SK-N-SH (cell line): Measurements from ENCODE around the gene KIF6. TPM values are rescaled to one million over a fixed set of nuclear protein-coding genes. Genes with fewer than 3 reads are reported as not detected.

Source experiments
- CTCF ChIA-PET: fragments of 300-600, 350-600 bp; formaldehyde crosslinking; extraction: SDS; loops from one replicate; lab custom pipeline; 2021; lab: Yijun Ruan, JAX
- POLR2A ChIA-PET: fragments of 350-600 bp; sonication (Branson Sonifier 250); formaldehyde crosslinking; extraction: SDS; loops from one replicate; lab custom pipeline; 2020; ENCODE audit warnings: antibody characterized with exemption, inconsistent platforms; lab: Yijun Ruan, JAX
- DNase-seq: peaks from one replicate; pipeline ENCODE4 v3.0.0; 2012
- H2AFZ ChIP-seq: fragments of 200-600 bp; sonication (generic); 2 replicates; pipeline ENCODE4 v1.8.1; 2016; ENCODE audit warnings: antibody characterized with exemption, mild to moderate bottlenecking, low read depth
- H3F3A ChIP-seq: fragments of 200-600 bp; sonication (generic); replicated peaks from 2 replicates; pipeline ENCODE3; 2016; ENCODE audit warnings: antibody characterized with exemption, mild to moderate bottlenecking; ENCODE audit not compliant: insufficient read depth
- H3K27ac ChIP-seq, 2 experiments: fragments of 200-500 bp in 1 of 2; fragments of 200-600 bp in 1 of 2; sonication (Bioruptor generic) in 1 of 2; sonication (generic), shearing (Covaris generic) in 1 of 2; 2 replicates each; pipeline versions ENCODE4 v1.5.1 to v1.6.1; 2014 to 2016; ENCODE audit warnings: low read depth in 2 of 2, inconsistent platforms in 1 of 2, low read length in 1 of 2, mild to moderate bottlenecking in 1 of 2, mixed read lengths in 1 of 2
- H3K27me3 ChIP-seq: fragments of 200-600 bp; sonication (generic), shearing (Covaris generic); 2 replicates; pipeline ENCODE4 v1.6.1; 2016; ENCODE audit warnings: mixed run types; ENCODE audit not compliant: insufficient read depth
- H3K36me3 ChIP-seq, 2 experiments: fragments of 200-500 bp in 1 of 2; fragments of 200-600 bp in 1 of 2; sonication (Bioruptor generic) in 1 of 2; sonication (generic) in 1 of 2; replicated peaks in 1 of 2; 2 replicates each; pipeline versions ENCODE3 to v1.5.1; 2014 to 2016; ENCODE audit warnings: low read length in 1 of 2, mild to moderate bottlenecking in 1 of 2; ENCODE audit not compliant: insufficient read depth in 2 of 2, control insufficient read depth in 1 of 2
- H3K4me1 ChIP-seq, 2 experiments: fragments of 200-500 bp in 1 of 2; fragments of 200-600 bp in 1 of 2; sonication (Bioruptor generic) in 1 of 2; sonication (generic), shearing (Covaris generic) in 1 of 2; 2 replicates each; pipeline versions ENCODE4 v1.5.1 to v1.6.1; 2014 to 2016; ENCODE audit warnings: low read depth in 1 of 2, low read length in 1 of 2, mixed run types in 1 of 2; ENCODE audit not compliant: insufficient read depth in 2 of 2, control insufficient read depth in 1 of 2
- H3K4me2 ChIP-seq: fragments of 200-600 bp; sonication (generic), shearing (Covaris generic); 2 replicates; pipeline ENCODE4 v1.6.1; 2017; ENCODE audit warnings: mixed run types
- H3K4me3 ChIP-seq, 2 experiments: fragments of 200-500 bp in 1 of 2; fragments of 200-600 bp in 1 of 2; sonication (Bioruptor generic) in 1 of 2; sonication (generic), shearing (Covaris generic) in 1 of 2; 2 replicates each; pipeline versions ENCODE4 v1.5.1 to v1.8.1; 2014 to 2016; ENCODE audit warnings: low read depth in 2 of 2, inconsistent platforms in 1 of 2, low read length in 1 of 2, mild to moderate bottlenecking in 1 of 2, mixed read lengths in 1 of 2, moderate library complexity in 1 of 2
- H3K79me2 ChIP-seq: fragments of 200-600 bp; sonication (generic); 2 replicates; pipeline ENCODE4 v1.8.1; 2017; ENCODE audit warnings: mild to moderate bottlenecking; ENCODE audit not compliant: insufficient read depth
- H3K9ac ChIP-seq: fragments of 200-600 bp; sonication (generic); 2 replicates; pipeline ENCODE4 v1.6.1; 2017; ENCODE audit warnings: mixed run types
- H3K9me2 ChIP-seq: fragments of 200-600 bp; sonication (generic); 2 replicates; pipeline ENCODE4 v1.6.1; 2017; ENCODE audit warnings: mixed run types
- H3K9me3 ChIP-seq: fragments of 200-600 bp; sonication (generic); 2 replicates; pipeline ENCODE4 v1.6.1; 2017; ENCODE audit warnings: mixed run types, mild to moderate bottlenecking, moderate library complexity
- H4K20me1 ChIP-seq: fragments of 200-600 bp; sonication (generic); 2 replicates; pipeline ENCODE4 v1.6.1; 2017; ENCODE audit warnings: mild to moderate bottlenecking, mixed run types; ENCODE audit not compliant: insufficient read depth
- CHD2 ChIP-seq: fragments of 150-350 bp; IDR thresholded peaks from 2 replicates; pipeline ENCODE4 v1.6.1; 2018; ENCODE audit warnings: low read length; ENCODE audit not compliant: partially characterized antibody
- ELF1 ChIP-seq: IDR thresholded peaks from 2 replicates; pipeline ENCODE4 v1.4.0; 2012
- FOXJ3 ChIP-seq: sonication (generic); formaldehyde crosslinking; IDR thresholded peaks from 2 replicates; pipeline ENCODE4 v1.5.1; 2020; ENCODE audit warnings: mild to moderate bottlenecking, missing genetic modification reagents
- GATA2 ChIP-seq: sonication (generic); formaldehyde crosslinking; IDR thresholded peaks from 2 replicates; pipeline ENCODE4 v1.5.0; 2020; ENCODE audit warnings: mild to moderate bottlenecking, missing genetic modification reagents
- JUND ChIP-seq: IDR thresholded peaks from 2 replicates; pipeline ENCODE4 v1.4.0; 2012
- NRF1 ChIP-seq: IDR thresholded peaks from 2 replicates; pipeline ENCODE4 v1.6.1; 2012; ENCODE audit warnings: low read depth, mild to moderate bottlenecking, low read length
- RAD21 ChIP-seq: IDR thresholded peaks from 2 replicates; pipeline ENCODE4 v1.6.1; 2012; ENCODE audit warnings: mild to moderate bottlenecking, low read length
- RCOR1 ChIP-seq: fragments of 150-350 bp; IDR thresholded peaks from 2 replicates; pipeline ENCODE4 v1.6.1; 2017; ENCODE audit warnings: antibody characterized with exemption, low read length
- RFX5 ChIP-seq: IDR thresholded peaks from 2 replicates; pipeline ENCODE4 v1.6.1; 2012; ENCODE audit warnings: mild to moderate bottlenecking, improper control_type of control experiment, low read length
- RXRA ChIP-seq: IDR thresholded peaks from 2 replicates; pipeline ENCODE4 v1.4.0; 2012; ENCODE audit warnings: low read depth, mild to moderate bottlenecking, borderline replicate concordance
- SMC3 ChIP-seq: IDR thresholded peaks from 2 replicates; pipeline ENCODE4 v1.6.1; 2012; ENCODE audit warnings: low read depth, low read length, improper control_type of control experiment
- TAF1 ChIP-seq: IDR thresholded peaks from 2 replicates; pipeline ENCODE4 v1.6.1; 2012; ENCODE audit warnings: low read depth, mild to moderate bottlenecking, low read length, moderate library complexity, borderline replicate concordance
- TCF12 ChIP-seq: IDR thresholded peaks from 2 replicates; pipeline ENCODE4 v1.4.0; 2012
- TEAD4 ChIP-seq: IDR thresholded peaks from 2 replicates; pipeline ENCODE4 v1.4.0; 2012; ENCODE audit warnings: mild to moderate bottlenecking, borderline replicate concordance; ENCODE audit not compliant: insufficient read depth
- YY1 ChIP-seq: IDR thresholded peaks from 2 replicates; pipeline ENCODE4 v1.4.0; 2012; ENCODE audit warnings: low read depth, mild to moderate bottlenecking
- polyA plus RNA-seq, 3 experiments: library from polyadenylated mRNA; depleted of rRNA; stranded (reverse); fragments of >200 nt; gene quantifications; 2 replicates each; pipeline ENCODE4 v1.2.3, GENCODE V29; 2012
- TF ChIP-seq, protein P1 (sequence below): IDR thresholded peaks from 2 replicates; pipeline ENCODE4 v1.4.0; 2012; ENCODE audit warnings: low read depth, borderline replicate concordance
- TF ChIP-seq, protein P2 (sequence below): IDR thresholded peaks from 2 replicates; pipeline ENCODE4 v1.6.1; 2012; ENCODE audit warnings: mild to moderate bottlenecking, low read depth, low read length, moderate library complexity
- TF ChIP-seq, protein P3 (sequence below): fragments of 150-350 bp; IDR thresholded peaks from 2 replicates; pipeline ENCODE4 v1.6.1; 2017; ENCODE audit warnings: antibody characterized with exemption, low read length, low read depth, borderline replicate concordance
- TF ChIP-seq, protein P4 (sequence below): fragments of 200-600 bp; sonication (generic); IDR thresholded peaks from 2 replicates; pipeline ENCODE4 v1.6.1; 2017; ENCODE audit warnings: antibody characterized with exemption, mild to moderate bottlenecking, moderate library complexity
- TF ChIP-seq, protein P5 (sequence below): fragments of 150-350 bp; IDR thresholded peaks from 2 replicates; pipeline ENCODE4 v1.6.1; 2016; ENCODE audit warnings: mild to moderate bottlenecking, low read depth, low read length

The KIF6 gene
- polyA plus RNA-seq, 1 of the 3 experiments (the other 2 are of a cell fraction): 0.13 TPM

DNA sequence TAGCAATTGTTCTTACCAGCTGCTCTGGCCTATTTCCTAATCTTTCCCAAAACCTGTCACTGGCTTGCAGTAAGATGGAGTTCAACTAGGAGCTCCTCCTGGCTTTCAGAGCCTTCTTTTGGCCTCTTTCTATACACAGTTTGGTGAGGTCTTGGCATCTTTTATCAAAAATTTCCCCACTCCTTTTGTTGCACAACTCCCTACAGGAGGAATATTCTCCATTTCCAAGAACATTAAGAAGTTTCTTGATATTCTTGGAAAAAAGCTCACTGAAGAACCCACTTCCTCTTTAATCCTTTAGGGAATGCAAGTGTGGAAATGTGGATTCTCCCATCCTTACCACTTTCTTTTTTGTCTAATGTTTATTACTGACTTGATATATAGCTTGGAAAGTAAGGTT lies 231.4 kb downstream of the KIF6 start:
- CTCF ChIA-PET: no interaction called here
- Histone ChIP-seq H3K4me1 (no peaks in the 10 kb centered on the region), H3K9ac (no peak overlapping the region), H3K4me2 (no peak overlapping the region), H3K9me3 (no peaks in the 10 kb centered on the region), H2AFZ (no peak overlapping the region), H3F3A (no peaks in the 10 kb centered on the region), H3K9me2 (no peaks in the 10 kb centered on the region), H4K20me1 (no peaks in the 10 kb centered on the region), H3K27ac (no peak overlapping the region), H3K79me2 (no peaks in the 10 kb centered on the region), H3K4me3 (no peak overlapping the region), H3K36me3 (no peaks in the 10 kb centered on the region), H3K27me3 (no peaks in the 10 kb centered on the region)
- POLR2A ChIA-PET: no interaction called here
- TF ChIP-seq TCF12 (no peak), RXRA (no peak), FOXJ3 (CRISPR knock-in tag) (no peak), GATA2 (no peak), TAF1 (no peak), ELF1 (no peak)
- TF ChIP-seq, protein P1, sequence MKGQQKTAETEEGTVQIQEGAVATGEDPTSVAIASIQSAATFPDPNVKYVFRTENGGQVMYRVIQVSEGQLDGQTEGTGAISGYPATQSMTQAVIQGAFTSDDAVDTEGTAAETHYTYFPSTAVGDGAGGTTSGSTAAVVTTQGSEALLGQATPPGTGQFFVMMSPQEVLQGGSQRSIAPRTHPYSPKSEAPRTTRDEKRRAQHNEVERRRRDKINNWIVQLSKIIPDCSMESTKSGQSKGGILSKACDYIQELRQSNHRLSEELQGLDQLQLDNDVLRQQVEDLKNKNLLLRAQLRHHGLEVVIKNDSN: no peak
- TF ChIP-seq, protein P2, sequence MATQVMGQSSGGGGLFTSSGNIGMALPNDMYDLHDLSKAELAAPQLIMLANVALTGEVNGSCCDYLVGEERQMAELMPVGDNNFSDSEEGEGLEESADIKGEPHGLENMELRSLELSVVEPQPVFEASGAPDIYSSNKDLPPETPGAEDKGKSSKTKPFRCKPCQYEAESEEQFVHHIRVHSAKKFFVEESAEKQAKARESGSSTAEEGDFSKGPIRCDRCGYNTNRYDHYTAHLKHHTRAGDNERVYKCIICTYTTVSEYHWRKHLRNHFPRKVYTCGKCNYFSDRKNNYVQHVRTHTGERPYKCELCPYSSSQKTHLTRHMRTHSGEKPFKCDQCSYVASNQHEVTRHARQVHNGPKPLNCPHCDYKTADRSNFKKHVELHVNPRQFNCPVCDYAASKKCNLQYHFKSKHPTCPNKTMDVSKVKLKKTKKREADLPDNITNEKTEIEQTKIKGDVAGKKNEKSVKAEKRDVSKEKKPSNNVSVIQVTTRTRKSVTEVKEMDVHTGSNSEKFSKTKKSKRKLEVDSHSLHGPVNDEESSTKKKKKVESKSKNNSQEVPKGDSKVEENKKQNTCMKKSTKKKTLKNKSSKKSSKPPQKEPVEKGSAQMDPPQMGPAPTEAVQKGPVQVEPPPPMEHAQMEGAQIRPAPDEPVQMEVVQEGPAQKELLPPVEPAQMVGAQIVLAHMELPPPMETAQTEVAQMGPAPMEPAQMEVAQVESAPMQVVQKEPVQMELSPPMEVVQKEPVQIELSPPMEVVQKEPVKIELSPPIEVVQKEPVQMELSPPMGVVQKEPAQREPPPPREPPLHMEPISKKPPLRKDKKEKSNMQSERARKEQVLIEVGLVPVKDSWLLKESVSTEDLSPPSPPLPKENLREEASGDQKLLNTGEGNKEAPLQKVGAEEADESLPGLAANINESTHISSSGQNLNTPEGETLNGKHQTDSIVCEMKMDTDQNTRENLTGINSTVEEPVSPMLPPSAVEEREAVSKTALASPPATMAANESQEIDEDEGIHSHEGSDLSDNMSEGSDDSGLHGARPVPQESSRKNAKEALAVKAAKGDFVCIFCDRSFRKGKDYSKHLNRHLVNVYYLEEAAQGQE: no peak
- TF ChIP-seq, protein P3, sequence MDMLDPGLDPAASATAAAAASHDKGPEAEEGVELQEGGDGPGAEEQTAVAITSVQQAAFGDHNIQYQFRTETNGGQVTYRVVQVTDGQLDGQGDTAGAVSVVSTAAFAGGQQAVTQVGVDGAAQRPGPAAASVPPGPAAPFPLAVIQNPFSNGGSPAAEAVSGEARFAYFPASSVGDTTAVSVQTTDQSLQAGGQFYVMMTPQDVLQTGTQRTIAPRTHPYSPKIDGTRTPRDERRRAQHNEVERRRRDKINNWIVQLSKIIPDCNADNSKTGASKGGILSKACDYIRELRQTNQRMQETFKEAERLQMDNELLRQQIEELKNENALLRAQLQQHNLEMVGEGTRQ: no peak
- DNase-seq: no peak

DNA sequence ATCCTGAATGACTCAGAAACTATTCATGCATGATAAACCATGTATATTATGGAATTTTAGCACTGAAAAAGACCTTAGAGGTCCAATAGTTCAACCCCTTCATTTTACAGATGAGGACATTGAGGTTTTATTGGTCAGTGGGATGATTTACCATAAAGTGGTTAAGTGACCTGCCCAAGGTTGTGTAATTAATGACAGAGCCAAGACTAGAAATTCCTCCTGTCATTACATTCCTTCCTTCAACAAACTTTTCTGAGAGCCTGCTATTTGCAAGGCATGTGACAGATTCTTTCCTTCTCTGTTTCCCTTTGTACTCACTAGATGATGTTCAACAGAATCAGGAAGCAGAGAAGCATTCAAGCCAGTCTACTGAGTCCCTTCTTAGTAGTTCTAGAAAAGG lies 232.0 kb downstream of the KIF6 start:
- no peak overlapping the region for H2AFZ ChIP-seq
- ChIA-PET CTCF (no interaction called here), POLR2A (no interaction called here)
- TF ChIP-seq, protein P4, sequence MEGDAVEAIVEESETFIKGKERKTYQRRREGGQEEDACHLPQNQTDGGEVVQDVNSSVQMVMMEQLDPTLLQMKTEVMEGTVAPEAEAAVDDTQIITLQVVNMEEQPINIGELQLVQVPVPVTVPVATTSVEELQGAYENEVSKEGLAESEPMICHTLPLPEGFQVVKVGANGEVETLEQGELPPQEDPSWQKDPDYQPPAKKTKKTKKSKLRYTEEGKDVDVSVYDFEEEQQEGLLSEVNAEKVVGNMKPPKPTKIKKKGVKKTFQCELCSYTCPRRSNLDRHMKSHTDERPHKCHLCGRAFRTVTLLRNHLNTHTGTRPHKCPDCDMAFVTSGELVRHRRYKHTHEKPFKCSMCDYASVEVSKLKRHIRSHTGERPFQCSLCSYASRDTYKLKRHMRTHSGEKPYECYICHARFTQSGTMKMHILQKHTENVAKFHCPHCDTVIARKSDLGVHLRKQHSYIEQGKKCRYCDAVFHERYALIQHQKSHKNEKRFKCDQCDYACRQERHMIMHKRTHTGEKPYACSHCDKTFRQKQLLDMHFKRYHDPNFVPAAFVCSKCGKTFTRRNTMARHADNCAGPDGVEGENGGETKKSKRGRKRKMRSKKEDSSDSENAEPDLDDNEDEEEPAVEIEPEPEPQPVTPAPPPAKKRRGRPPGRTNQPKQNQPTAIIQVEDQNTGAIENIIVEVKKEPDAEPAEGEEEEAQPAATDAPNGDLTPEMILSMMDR: no peak
- TF ChIP-seq JUND: no peak
- TF ChIP-seq, protein P3: no peak
- TF ChIP-seq RFX5: no peak
- no peak for TF ChIP-seq RCOR1
- no peak for TF ChIP-seq TCF12
- no peak for TF ChIP-seq FOXJ3 (CRISPR knock-in tag)
- no peak for TF ChIP-seq SMC3
- TF ChIP-seq, protein P5, sequence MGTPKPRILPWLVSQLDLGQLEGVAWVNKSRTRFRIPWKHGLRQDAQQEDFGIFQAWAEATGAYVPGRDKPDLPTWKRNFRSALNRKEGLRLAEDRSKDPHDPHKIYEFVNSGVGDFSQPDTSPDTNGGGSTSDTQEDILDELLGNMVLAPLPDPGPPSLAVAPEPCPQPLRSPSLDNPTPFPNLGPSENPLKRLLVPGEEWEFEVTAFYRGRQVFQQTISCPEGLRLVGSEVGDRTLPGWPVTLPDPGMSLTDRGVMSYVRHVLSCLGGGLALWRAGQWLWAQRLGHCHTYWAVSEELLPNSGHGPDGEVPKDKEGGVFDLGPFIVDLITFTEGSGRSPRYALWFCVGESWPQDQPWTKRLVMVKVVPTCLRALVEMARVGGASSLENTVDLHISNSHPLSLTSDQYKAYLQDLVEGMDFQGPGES: no peak
- no peak for TF ChIP-seq YY1
- TF ChIP-seq GATA2: no peak
- TF ChIP-seq RAD21: no peak
- no peak for TF ChIP-seq CHD2
- TF ChIP-seq TEAD4: no peak
- no peak for TF ChIP-seq NRF1

More for the DNA sequence above, 232.0 kb downstream of the KIF6 start:
- H3K27ac ChIP-seq: no peak overlapping the region
- DNase-seq: no peak
- no peaks in the 10 kb centered on the region for H3K79me2 ChIP-seq
- no peaks in the 10 kb centered on the region for H4K20me1 ChIP-seq
- H3K4me2 ChIP-seq: no peak overlapping the region
- no peaks in the 10 kb centered on the region for H3K27me3 ChIP-seq
- H3F3A ChIP-seq: no peaks in the 10 kb centered on the region
- no peak overlapping the region for H3K9ac ChIP-seq
- H3K36me3 ChIP-seq: no peaks in the 10 kb centered on the region
- no peaks in the 10 kb centered on the region for H3K9me2 ChIP-seq
- no peaks in the 10 kb centered on the region for H3K4me1 ChIP-seq
- H3K9me3 ChIP-seq: no peaks in the 10 kb centered on the region
- H3K4me3 ChIP-seq: no peak overlapping the region
